HepG2 (cell line): ENCODE data around the gene ABCA3. TPM values are rescaled to one million over a fixed set of nuclear protein-coding genes. Genes with fewer than 3 reads are reported as not detected.

Source experiments
- FOXA1 ChIP-seq, 2 experiments: fragments of 450-650 bp in 1 of 2; sonication (generic) in 1 of 2; formaldehyde crosslinking in 1 of 2; IDR thresholded peaks; 2 replicates each; pipeline versions ENCODE4 v1.4.0 to v1.6.1; 2016 to 2020; ENCODE audit warnings: missing genetic modification reagents in 1 of 2
- HMGXB4 ChIP-seq, 2 experiments: sonication (generic) in 1 of 2; formaldehyde crosslinking in 1 of 2; IDR thresholded peaks; 2 replicates each; pipeline versions ENCODE4 v1.4.0 to v1.6.1; 2018 to 2020; ENCODE audit warnings: missing genetic modification reagents in 2 of 2, borderline replicate concordance in 1 of 2, low read depth in 1 of 2, mild to moderate bottlenecking in 1 of 2, missing biosample characterization in 1 of 2
- PITX1 ChIP-seq: sonication (generic); formaldehyde crosslinking; IDR thresholded peaks from 2 replicates; pipeline ENCODE4 v1.5.1; 2020; ENCODE audit warnings: mild to moderate bottlenecking, missing genetic modification reagents
- REST ChIP-seq, 2 experiments: IDR thresholded peaks; 2 replicates each; pipeline ENCODE4 v1.6.1; 2011 to 2012; ENCODE audit warnings: low read length in 2 of 2, borderline replicate concordance in 1 of 2, low read depth in 1 of 2, mild to moderate bottlenecking in 1 of 2, moderate library complexity in 1 of 2
- ZNF180 ChIP-seq: sonication (generic); formaldehyde crosslinking; IDR thresholded peaks from 2 replicates; pipeline ENCODE4 v1.4.0; 2020; ENCODE audit warnings: low read depth, missing genetic modification reagents, borderline replicate concordance
- ZNF501 ChIP-seq: sonication (generic); formaldehyde crosslinking; IDR thresholded peaks from 2 replicates; pipeline ENCODE4 v1.5.1; 2020; ENCODE audit warnings: mild to moderate bottlenecking, moderate library complexity, missing genetic modification reagents
- ZNF503 ChIP-seq: sonication (generic); formaldehyde crosslinking; IDR thresholded peaks from 2 replicates; pipeline ENCODE4 v1.4.0; 2020; ENCODE audit warnings: missing genetic modification reagents
- ZNF574 ChIP-seq: sonication (generic); formaldehyde crosslinking; IDR thresholded peaks from 2 replicates; pipeline ENCODE4 v1.4.0; 2020; ENCODE audit warnings: missing genetic modification reagents
- ZNF687 ChIP-seq: sonication (generic); formaldehyde crosslinking; IDR thresholded peaks from 2 replicates; pipeline ENCODE4 v1.5.1; 2020; ENCODE audit warnings: mild to moderate bottlenecking, missing genetic modification reagents, moderate library complexity
- ZNF703 ChIP-seq: sonication (generic); formaldehyde crosslinking; IDR thresholded peaks from 2 replicates; pipeline ENCODE4 v1.5.1; 2020; ENCODE audit warnings: missing genetic modification reagents, mild to moderate bottlenecking, moderate library complexity, borderline replicate concordance
- polyA plus RNA-seq, 8 experiments: library from polyadenylated mRNA; depleted of rRNA in 3 of 8; stranded (reverse) in 7 of 8; unstranded in 1 of 8; fragments of >200 nt; fragmentation: Illumina TruSeq in 4 of 8; extraction: Trizol in 4 of 8; gene quantifications; 2 replicates each; pipeline versions ENCODE4 v1.2.1 to v1.2.3, GENCODE V29; 2011 to 2016; ENCODE audit warnings: low read depth in 4 of 8, missing spikeins in 1 of 8, mixed read lengths in 1 of 8; ENCODE audit not compliant: insufficient read depth in 1 of 8
- total RNA-seq, 5 experiments: library from RNA; depleted of rRNA; stranded (reverse); fragments of >200 nt; fragmentation: Illumina TruSeq; extraction: Trizol; gene quantifications; 2 replicates each; pipeline ENCODE4 v1.2.3, GENCODE V29; 2016; ENCODE audit warnings: low read depth in 1 of 5

Gene ABCA3
- total and polyA plus RNA-seq, 2 of the 13 experiments (the other 11 are each of a cell fraction or from before 2014, with no cell fraction given), result 0.60 to 1.5 TPM

- 0 out of 4 replicates have a peak, but pooled peaks of 1 of the 2 experiments have one; percentile 30 for TF ChIP-seq REST (IDR thresholded peaks at IDR 0.05; ENCODE audit: borderline replicate concordance in 1 of 2, low read depth in 1 of 2, low read length in 2 of 2)
- TF ChIP-seq ZNF503, result peak; percentile 61; the same call in 1 of the 2 replicates
- TF ChIP-seq HMGXB4 (CRISPR knock-in tag; IDR thresholded peaks at IDR 0.05; ENCODE audit: borderline replicate concordance in 1 of 2, low read depth in 1 of 2), result no peak
- peak; percentile 45 for TF ChIP-seq ZNF574 (CRISPR knock-in tag)
- peak; percentile 72 for TF ChIP-seq ZNF501 (CRISPR knock-in tag)
- TF ChIP-seq ZNF703 (CRISPR knock-in tag), result peak; percentile 72; the same call in 1 of the 2 replicates
- TF ChIP-seq FOXA1 (IDR thresholded peaks at IDR 0.05), result peak; percentile 99
- TF ChIP-seq FOXA1 (CRISPR knock-in tag; IDR thresholded peaks at IDR 0.05), result peak; percentile 100
- TF ChIP-seq ZNF180 (CRISPR knock-in tag), result no peak
- TF ChIP-seq ZNF687 (CRISPR knock-in tag), result peak; percentile 62
- peak; percentile 66; the same call in 1 of the 2 replicates for TF ChIP-seq PITX1 (CRISPR knock-in tag)
Observed at GRCh38 chr16:2388875-2389433, 48.4 kb upstream of the ABCA3 start (continued).
